HepG2 (cell line): ENCODE results near the gene RASL12. TPM values are rescaled to one million over a fixed set of nuclear protein-coding genes. Genes with fewer than 3 reads are reported as not detected.

Experiments
- ATAC-seq: fragments of 200-7000 bp; cut with Tn5 transposase; 3 replicates; pipeline ENCODE4 v1.9.1; 2020; ENCODE audit warnings: mild to moderate bottlenecking, moderate library complexity
- BruUV-seq: library from RNA; stranded (reverse); fragments of 400-500 nt; replicated peaks from 2 replicates; lab custom pipeline; 2021; lab: Mats Ljungman, UMichigan
- CTCF ChIA-PET: fragments of 300-600 bp; formaldehyde crosslinking; extraction: SDS; loops from one replicate; lab custom pipeline; 2021; ENCODE audit warnings: low total read pairs, inconsistent platforms, low intra/inter-chr PET ratio; lab: Yijun Ruan, JAX
- POLR2A ChIA-PET: fragments of 350-600 bp; sonication (Branson Sonifier 250); formaldehyde crosslinking; loops from one replicate; lab custom pipeline; 2020; ENCODE audit warnings: antibody characterized with exemption, inconsistent platforms; lab: Yijun Ruan, JAX
- DNase-seq: peaks from one replicate; pipeline ENCODE4 v3.0.0-alpha.2; 2015; ENCODE audit warnings: low spot score
- FAIRE-seq: peaks from 3 replicates; lab custom pipeline; 2011; peaks lifted over from hg19 to GRCh38; lab: Jason Lieb, UNC
- H2AFZ ChIP-seq: one replicate; pipeline ENCODE4 v1.6.1; 2011; ENCODE audit warnings: low read length, inconsistent platforms
- H3K27ac ChIP-seq: fragments of 300-600 bp; 3 replicates; pipeline ENCODE4 v1.8.0; 2011; ENCODE audit warnings: mixed run types, mild to moderate bottlenecking, mixed read lengths, low read length, inconsistent platforms; ENCODE audit not compliant: insufficient read depth; ENCODE audit errors: extremely low read length
- H3K27me3 ChIP-seq, 2 experiments: fragments of 200-600 bp in 1 of 2; 2 replicates in 1 of 2; 3 replicates in 1 of 2; pipeline versions ENCODE4 v1.6.0 to v1.8.0; 2011; ENCODE audit warnings: low read length in 2 of 2, mild to moderate bottlenecking in 2 of 2, moderate library complexity in 2 of 2, inconsistent platforms in 1 of 2; ENCODE audit not compliant: insufficient read depth in 2 of 2, control insufficient read depth in 1 of 2
- H3K36me3 ChIP-seq, 2 experiments: fragments of 200-600 bp in 1 of 2; replicated peaks in 1 of 2; 2 replicates in 1 of 2; 3 replicates in 1 of 2; pipeline versions ENCODE4 v1.5.1 to v1.8.0; 2011; ENCODE audit warnings: low read length in 2 of 2, inconsistent platforms in 1 of 2; ENCODE audit not compliant: insufficient read depth in 2 of 2, control insufficient read depth in 1 of 2
- H3K4me1 ChIP-seq: 2 replicates; pipeline ENCODE4 v1.5.1; 2012; ENCODE audit warnings: low read length, inconsistent platforms; ENCODE audit not compliant: insufficient read depth
- H3K4me2 ChIP-seq: 2 replicates; pipeline ENCODE4 v1.6.0; 2011; ENCODE audit warnings: low read depth, low read length, inconsistent platforms
- H3K4me3 ChIP-seq, 3 experiments: fragments of 200-600 bp in 1 of 3; sonication (generic), shearing (Covaris generic) in 1 of 3; replicated peaks in 1 of 3; 2 replicates each; pipeline ENCODE4 v1.5.1; 2011 to 2016; ENCODE audit warnings: low read length in 3 of 3, inconsistent platforms in 2 of 3, low read depth in 2 of 3, mild to moderate bottlenecking in 2 of 3, control low read depth in 1 of 3, mixed read lengths in 1 of 3; ENCODE audit not compliant: insufficient read depth in 1 of 3
- H3K79me2 ChIP-seq: one replicate; pipeline ENCODE4 v1.6.1; 2011; ENCODE audit warnings: low read length, inconsistent platforms; ENCODE audit not compliant: insufficient read depth
- H3K9ac ChIP-seq: 2 replicates; pipeline ENCODE4 v1.6.0; 2011; ENCODE audit warnings: mild to moderate bottlenecking, low read depth, low read length, inconsistent platforms; ENCODE audit not compliant: insufficient read depth
- H3K9me3 ChIP-seq: 2 replicates; pipeline ENCODE4 v1.5.1; 2012; ENCODE audit warnings: mild to moderate bottlenecking, low read length
- H4K20me1 ChIP-seq: 2 replicates; pipeline ENCODE4 v1.6.0; 2011; ENCODE audit warnings: inconsistent platforms, mild to moderate bottlenecking, low read length, moderate library complexity; ENCODE audit not compliant: insufficient read depth
- ATM ChIP-seq: fragments of 450-650 bp; IDR thresholded peaks from 2 replicates; pipeline ENCODE4 v1.7.1; 2017; ENCODE audit warnings: mild to moderate bottlenecking, borderline replicate concordance
- FOXA3 ChIP-seq: IDR thresholded peaks from 2 replicates; pipeline ENCODE4 v1.6.1; 2016; ENCODE audit warnings: missing genetic modification reagents, missing compliant biosample characterization
- HNF1B ChIP-seq: sonication (generic); formaldehyde crosslinking; IDR thresholded peaks from 2 replicates; pipeline ENCODE4 v1.5.1; 2020; ENCODE audit warnings: mild to moderate bottlenecking, moderate library complexity, missing genetic modification reagents
- HNF4A ChIP-seq: sonication (generic); formaldehyde crosslinking; IDR thresholded peaks from 2 replicates; pipeline ENCODE4 v1.4.0; 2020; ENCODE audit warnings: missing genetic modification reagents
- MAFG ChIP-seq: sonication (generic); formaldehyde crosslinking; IDR thresholded peaks from 2 replicates; pipeline ENCODE4 v1.5.1; 2020; ENCODE audit warnings: mild to moderate bottlenecking, missing genetic modification reagents
- NBN ChIP-seq: fragments of 450-650 bp; conservative IDR thresholded peaks from 2 replicates; pipeline ENCODE4 v1.6.1; 2017
- PHF21A ChIP-seq: sonication (generic); formaldehyde crosslinking; IDR thresholded peaks from 2 replicates; pipeline ENCODE4 v1.5.0; 2020; ENCODE audit warnings: mild to moderate bottlenecking, missing genetic modification reagents
- ZNF44 ChIP-seq: sonication (generic); formaldehyde crosslinking; IDR thresholded peaks from 2 replicates; pipeline ENCODE4 v1.5.1; 2020; ENCODE audit warnings: mild to moderate bottlenecking, missing genetic modification reagents
- ZNF484 ChIP-seq: sonication (generic); formaldehyde crosslinking; IDR thresholded peaks from 2 replicates; pipeline ENCODE4 v1.5.1; 2020; ENCODE audit warnings: mild to moderate bottlenecking, low read depth, missing genetic modification reagents, borderline replicate concordance
- ZNF512B ChIP-seq: sonication (generic); formaldehyde crosslinking; IDR thresholded peaks from 2 replicates; pipeline ENCODE4 v1.5.1; 2020; ENCODE audit warnings: missing genetic modification reagents, mild to moderate bottlenecking, borderline replicate concordance
- ZNF766 ChIP-seq: sonication (generic); formaldehyde crosslinking; IDR thresholded peaks from 2 replicates; pipeline ENCODE4 v1.5.0; 2020; ENCODE audit warnings: missing genetic modification reagents, borderline replicate concordance
- ZNF777 ChIP-seq: sonication (generic); formaldehyde crosslinking; IDR thresholded peaks from 2 replicates; pipeline ENCODE4 v1.4.0; 2020; ENCODE audit warnings: missing genetic modification reagents
- WGBS: methylation state at CpG from one replicate; pipeline ENCODE4 v1.1.6; 2017; ENCODE audit warnings: low lambda C conversion rate; 5-methylcytosine and 5-hydroxymethylcytosine counted together
- in situ Hi-C: cut with HindIII; loops from 2 replicates; pipeline ENCODE4 v1.10.0; 2017; ENCODE audit warnings: low pct_unique_long_range_greater_than_20kb; ENCODE audit not compliant: extremely low pct_ligation_motif_present
- intact Hi-C: fragments of 100-400 bp; cut with micrococcal nuclease; formaldehyde crosslinking; loops from one replicate; pipeline ENCODE4 v1.10.0; 2022; ENCODE audit not compliant: unreplicated experiment
- polyA plus RNA-seq, 8 experiments: library from polyadenylated mRNA; depleted of rRNA in 3 of 8; stranded (reverse) in 7 of 8; unstranded in 1 of 8; fragments of >200 nt; fragmentation: Illumina TruSeq in 4 of 8; extraction: Trizol in 4 of 8; gene quantifications; 2 replicates each; pipeline versions ENCODE4 v1.2.1 to v1.2.3, GENCODE V29; 2011 to 2016; ENCODE audit warnings: low read depth in 4 of 8, missing spikeins in 1 of 8, mixed read lengths in 1 of 8; ENCODE audit not compliant: insufficient read depth in 1 of 8
- total RNA-seq, 5 experiments: library from RNA; depleted of rRNA; stranded (reverse); fragments of >200 nt; fragmentation: Illumina TruSeq; extraction: Trizol; gene quantifications; 2 replicates each; pipeline ENCODE4 v1.2.3, GENCODE V29; 2016; ENCODE audit warnings: low read depth in 1 of 5
- TF ChIP-seq, protein P1 (sequence below): sonication (generic); formaldehyde crosslinking; IDR thresholded peaks from 2 replicates; pipeline ENCODE4 v1.9.0; 2021; ENCODE audit warnings: missing genetic modification reagents, mild to moderate bottlenecking, borderline replicate concordance
- TF ChIP-seq, protein P2 (sequence below): sonication (generic); formaldehyde crosslinking; IDR thresholded peaks from 2 replicates; pipeline ENCODE4 v1.4.0; 2020; ENCODE audit warnings: mild to moderate bottlenecking, missing genetic modification reagents

RASL12 gene
- total and polyA plus RNA-seq, 2 of the 13 experiments (the other 11 are each of a cell fraction or from before 2014, with no cell fraction given) = 0.16 to 0.55 TPM

DNA sequence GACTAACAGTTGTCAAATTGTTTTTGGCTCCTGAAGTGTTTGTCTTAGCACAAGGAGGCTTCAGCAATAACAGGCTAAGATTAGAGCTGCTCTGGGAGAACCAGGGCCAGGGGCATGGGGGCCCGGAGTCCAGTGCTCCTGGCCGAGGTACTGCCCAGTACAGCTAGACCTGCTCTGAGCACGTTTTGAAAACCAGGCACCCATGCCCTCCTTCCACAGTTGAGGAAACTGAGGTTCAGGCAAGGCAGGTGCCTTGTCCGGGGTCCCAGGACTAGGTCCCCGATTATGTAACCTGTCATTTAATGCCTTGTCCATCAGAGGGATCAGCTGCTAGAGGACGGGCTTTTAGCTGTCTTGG, 27.9 kb upstream of the RASL12 start:
- Histone ChIP-seq H3K4me3 (no peak overlapping the region), H3K9me3 (no peaks in the 10 kb centered on the region), H3K79me2 (no peaks in the 10 kb centered on the region), H3K27me3 (no peaks in the 10 kb centered on the region), H3K27ac (no peak overlapping the region), H3K4me1 (peaks cover 26% of the 10 kb centered on the region), H3K36me3 (peaks cover 6 to 11% of the 10 kb centered on the region in 2 experiments; a peak in 4 of 5 replicates), H3K9ac (no peak overlapping the region), H4K20me1 (no peaks in the 10 kb centered on the region), H2AFZ (no peak overlapping the region)
- POLR2A ChIA-PET = interaction anchor here (0.6 to 1.5 kb wide), 2 partner anchors 11 to 1863 kb away, joined by 3 to 4 read pairs; no protein-coding TSS in a partner anchor
- DNase-seq = no peak
- in situ Hi-C loops (no loop called here), intact Hi-C loops (no loop called here)
- CTCF ChIA-PET = no interaction called here
- ATAC-seq = no peak
- FAIRE-seq = no peak
- TF ChIP-seq NBN (no peak), ZNF44 (no peak), PHF21A (CRISPR knock-in tag) (no peak), ZNF512B (CRISPR knock-in tag) (no peak), HNF1B (no peak), ZNF766 (CRISPR knock-in tag) (no peak), FOXA3 (CRISPR knock-in tag) (no peak), HNF4A (CRISPR knock-in tag) (no peak), ZNF484 (no peak), ZNF777 (no peak), MAFG (CRISPR knock-in tag) (no peak), ATM (no peak)
- TF ChIP-seq, protein P1, sequence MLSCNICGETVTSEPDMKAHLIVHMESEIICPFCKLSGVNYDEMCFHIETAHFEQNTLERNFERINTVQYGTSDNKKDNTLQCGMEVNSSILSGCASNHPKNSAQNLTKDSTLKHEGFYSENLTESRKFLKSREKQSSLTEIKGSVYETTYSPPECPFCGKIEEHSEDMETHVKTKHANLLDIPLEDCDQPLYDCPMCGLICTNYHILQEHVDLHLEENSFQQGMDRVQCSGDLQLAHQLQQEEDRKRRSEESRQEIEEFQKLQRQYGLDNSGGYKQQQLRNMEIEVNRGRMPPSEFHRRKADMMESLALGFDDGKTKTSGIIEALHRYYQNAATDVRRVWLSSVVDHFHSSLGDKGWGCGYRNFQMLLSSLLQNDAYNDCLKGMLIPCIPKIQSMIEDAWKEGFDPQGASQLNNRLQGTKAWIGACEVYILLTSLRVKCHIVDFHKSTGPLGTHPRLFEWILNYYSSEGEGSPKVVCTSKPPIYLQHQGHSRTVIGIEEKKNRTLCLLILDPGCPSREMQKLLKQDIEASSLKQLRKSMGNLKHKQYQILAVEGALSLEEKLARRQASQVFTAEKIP (CRISPR knock-in tag) = no peak
- TF ChIP-seq, protein P2, sequence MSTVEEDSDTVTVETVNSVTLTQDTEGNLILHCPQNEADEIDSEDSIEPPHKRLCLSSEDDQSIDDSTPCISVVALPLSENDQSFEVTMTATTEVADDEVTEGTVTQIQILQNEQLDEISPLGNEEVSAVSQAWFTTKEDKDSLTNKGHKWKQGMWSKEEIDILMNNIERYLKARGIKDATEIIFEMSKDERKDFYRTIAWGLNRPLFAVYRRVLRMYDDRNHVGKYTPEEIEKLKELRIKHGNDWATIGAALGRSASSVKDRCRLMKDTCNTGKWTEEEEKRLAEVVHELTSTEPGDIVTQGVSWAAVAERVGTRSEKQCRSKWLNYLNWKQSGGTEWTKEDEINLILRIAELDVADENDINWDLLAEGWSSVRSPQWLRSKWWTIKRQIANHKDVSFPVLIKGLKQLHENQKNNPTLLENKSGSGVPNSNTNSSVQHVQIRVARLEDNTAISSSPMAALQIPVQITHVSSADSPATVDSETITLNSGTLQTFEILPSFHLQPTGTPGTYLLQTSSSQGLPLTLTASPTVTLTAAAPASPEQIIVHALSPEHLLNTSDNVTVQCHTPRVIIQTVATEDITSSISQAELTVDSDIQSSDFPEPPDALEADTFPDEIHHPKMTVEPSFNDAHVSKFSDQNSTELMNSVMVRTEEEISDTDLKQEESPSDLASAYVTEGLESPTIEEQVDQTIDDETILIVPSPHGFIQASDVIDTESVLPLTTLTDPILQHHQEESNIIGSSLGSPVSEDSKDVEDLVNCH (CRISPR knock-in tag) = no peak
- TF ChIP-seq, all 625 proteins: peak for 0
- no TSS peak for BruUV-seq
- 45% methylated on average over 4 of the region's 6 CpGs for WGBS
- no peak overlapping the region for H3K4me2 ChIP-seq
